Keratinocyte (primary cell): ENCODE results near the gene FBN2. TPM values are rescaled to one million over a fixed set of nuclear protein-coding genes. Genes with fewer than 3 reads are reported as not detected.

Source experiments
- DNase-seq: peaks from one replicate; pipeline ENCODE4 v3.0.0-alpha.2; 2011; ENCODE audit warnings: low read depth, missing footprints, low spot score
- FAIRE-seq: peaks from 2 replicates; lab custom pipeline; 2011; peaks lifted over from hg19 to GRCh38; lab: Jason Lieb, UNC
- H2AFZ ChIP-seq: 2 replicates; pipeline ENCODE4 v1.6.0; 2012; ENCODE audit warnings: low read length, control low read depth, inconsistent platforms; ENCODE audit not compliant: control insufficient read depth
- H3K27ac ChIP-seq: 2 replicates; pipeline ENCODE4 v1.5.1; 2011; ENCODE audit warnings: low read length; ENCODE audit not compliant: control insufficient read depth, insufficient read depth
- H3K27me3 ChIP-seq: 3 replicates; pipeline ENCODE4 v1.6.0; 2011; ENCODE audit warnings: low read length; ENCODE audit not compliant: control insufficient read depth, insufficient read depth; ENCODE audit errors: extremely low read depth
- H3K36me3 ChIP-seq, 2 experiments: 2 replicates in 1 of 2; 3 replicates in 1 of 2; pipeline ENCODE4 v1.5.1; 2011; ENCODE audit warnings: low read length in 2 of 2, mild to moderate bottlenecking in 1 of 2; ENCODE audit not compliant: control insufficient read depth in 2 of 2, insufficient read depth in 2 of 2; ENCODE audit errors: extremely low read depth in 1 of 2
- H3K4me1 ChIP-seq: 3 replicates; pipeline ENCODE4 v1.5.1; 2011; ENCODE audit warnings: low read length; ENCODE audit not compliant: control insufficient read depth, insufficient read depth; ENCODE audit errors: extremely low read depth
- H3K4me2 ChIP-seq: 3 replicates; pipeline ENCODE4 v1.6.0; 2011; ENCODE audit warnings: low read depth, low read length; ENCODE audit not compliant: control insufficient read depth, insufficient read depth; ENCODE audit errors: extremely low read depth
- H3K4me3 ChIP-seq, 3 experiments: fragments of 200-600 bp in 1 of 3; sonication (generic) in 1 of 3; 2 replicates in 2 of 3; 3 replicates in 1 of 3; pipeline ENCODE4 v1.5.1; 2011 to 2016; ENCODE audit warnings: low read length in 3 of 3, mild to moderate bottlenecking in 3 of 3, control low read depth in 2 of 3, inconsistent platforms in 1 of 3, low read depth in 1 of 3, mixed read lengths in 1 of 3, mixed run types in 1 of 3, moderate library complexity in 1 of 3; ENCODE audit not compliant: control insufficient read depth in 2 of 3, insufficient read depth in 2 of 3; ENCODE audit errors: extremely low read depth in 1 of 3
- H3K79me2 ChIP-seq: 2 replicates; pipeline ENCODE4 v1.6.0; 2012; ENCODE audit warnings: low read length; ENCODE audit not compliant: control insufficient read depth, insufficient read depth
- H3K9ac ChIP-seq: 3 replicates; pipeline ENCODE4 v1.6.0; 2011; ENCODE audit warnings: low read length; ENCODE audit not compliant: control insufficient read depth, insufficient read depth; ENCODE audit errors: extremely low read depth
- H3K9me1 ChIP-seq: 3 replicates; pipeline ENCODE4 v1.6.0; 2011; ENCODE audit warnings: low read length; ENCODE audit not compliant: control insufficient read depth, insufficient read depth; ENCODE audit errors: extremely low read depth
- H3K9me3 ChIP-seq: 2 replicates; pipeline ENCODE4 v1.5.1; 2012; ENCODE audit warnings: low read depth, low read length; ENCODE audit not compliant: control insufficient read depth
- H4K20me1 ChIP-seq: 3 replicates; pipeline ENCODE4 v1.6.0; 2011; ENCODE audit warnings: low read length; ENCODE audit not compliant: control insufficient read depth, insufficient read depth; ENCODE audit errors: extremely low read depth
- CTCF ChIP-seq, 3 experiments: IDR thresholded peaks in 1 of 3; conservative IDR thresholded peaks in 1 of 3; optimal IDR thresholded peaks in 1 of 3; 2 replicates in 2 of 3; 3 replicates in 1 of 3; pipeline versions ENCODE3 to v1.5.1; 2011; ENCODE audit warnings: low read length in 3 of 3, mild to moderate bottlenecking in 3 of 3, moderate library complexity in 2 of 3, control low read depth in 1 of 3, inconsistent platforms in 1 of 3; ENCODE audit not compliant: insufficient read depth in 2 of 3; ENCODE audit errors: extremely low read depth in 1 of 3
- EZH2 ChIP-seq: IDR thresholded peaks from one replicate; pipeline ENCODE4 v1.6.1; 2012; ENCODE audit warnings: inconsistent platforms, mild to moderate bottlenecking, low read length, moderate library complexity
- dilution Hi-C: fragments of 300-500 bp; cut with MboI; formaldehyde crosslinking; loops from one replicate; pipeline ENCODE4 v1.7.0; 2020; ENCODE audit warnings: low sequenced_read_pairs; ENCODE audit not compliant: extremely low pct_ligation_motif_present
- polyA plus RNA-seq, 5 experiments: library from polyadenylated mRNA; depleted of rRNA in 3 of 5; stranded (reverse) in 3 of 5; stranded (forward) in 1 of 5; unstranded in 1 of 5; fragments of >200 nt; gene quantifications; 1 replicate in 1 of 5; 2 replicates in 3 of 5; 3 replicates in 1 of 5; pipeline versions ENCODE4 v1.2.1 to v1.2.3, GENCODE V29; 2011 to 2012; ENCODE audit warnings: missing spikeins in 2 of 5, low read depth in 1 of 5, low replicate concordance in 1 of 5

The FBN2 gene
- polyA plus RNA-seq, 1 donor (not counting 4 experiments of a cell fraction or from before 2014, with no cell fraction given): 30.1 TPM

GRCh38 chr5:128472036-128472435 is 66.0 kb downstream of the FBN2 start:
- H2AFZ ChIP-seq: no peak overlapping the region
- H3K36me3 ChIP-seq: peaks cover 2% of the 10 kb centered on the region in 2 experiments
- no peak overlapping the region for H3K9ac ChIP-seq
- no peaks in the 10 kb centered on the region for H3K27me3 ChIP-seq
- TF ChIP-seq CTCF (optimal IDR thresholded peaks at IDR 0.05 in 1 of 3, IDR thresholded peaks at IDR 0.05 in 1 of 3, conservative IDR thresholded peaks at IDR 0.05 in 1 of 3; ENCODE audit: extremely low read depth in 1 of 3, insufficient read depth in 2 of 3, low read length in 3 of 3): no peak
- no peaks in the 10 kb centered on the region for H3K9me3 ChIP-seq
- H4K20me1 ChIP-seq: no peaks in the 10 kb centered on the region
- H3K79me2 ChIP-seq: no peaks in the 10 kb centered on the region
- H3K4me3 ChIP-seq: no peak overlapping the region
- DNase-seq: no peak
- FAIRE-seq: no peak
- dilution Hi-C loops: no loop called here
- no peaks in the 10 kb centered on the region for H3K4me1 ChIP-seq
- H3K27ac ChIP-seq: no peak overlapping the region
- no peaks in the 10 kb centered on the region for H3K9me1 ChIP-seq
- H3K4me2 ChIP-seq: no peak overlapping the region

GRCh38 chr5:128470663-128471062 is 67.4 kb downstream of the FBN2 start:
- no peak overlapping the region for H3K9ac ChIP-seq
- H3K27me3 ChIP-seq: no peaks in the 10 kb centered on the region
- no peaks in the 10 kb centered on the region for H3K79me2 ChIP-seq
- H4K20me1 ChIP-seq: no peaks in the 10 kb centered on the region
- DNase-seq (no peak), FAIRE-seq (no peak)
- H3K9me1 ChIP-seq: no peaks in the 10 kb centered on the region
- H3K9me3 ChIP-seq: no peaks in the 10 kb centered on the region
- TF ChIP-seq CTCF (optimal IDR thresholded peaks at IDR 0.05 in 1 of 3, IDR thresholded peaks at IDR 0.05 in 1 of 3, conservative IDR thresholded peaks at IDR 0.05 in 1 of 3; ENCODE audit: extremely low read depth in 1 of 3, insufficient read depth in 2 of 3, low read length in 3 of 3): no peak
- TF ChIP-seq EZH2: no peak
- H2AFZ ChIP-seq: no peak overlapping the region
- dilution Hi-C loops: no loop called here
- H3K36me3 ChIP-seq: peaks cover 2% of the 10 kb centered on the region in 2 experiments
- H3K27ac ChIP-seq: no peak overlapping the region
- no peak overlapping the region for H3K4me3 ChIP-seq
- no peak overlapping the region for H3K4me2 ChIP-seq
- H3K4me1 ChIP-seq: no peaks in the 10 kb centered on the region
